Measurements from ENCODE around the gene CCL3.
"Not testable (repeated sequence)": the region's sequence is repeated elsewhere in the genome, so short reads cannot be mapped to it uniquely, and the experiment has no call there.

- TF ChIP-seq, protein P1, sequence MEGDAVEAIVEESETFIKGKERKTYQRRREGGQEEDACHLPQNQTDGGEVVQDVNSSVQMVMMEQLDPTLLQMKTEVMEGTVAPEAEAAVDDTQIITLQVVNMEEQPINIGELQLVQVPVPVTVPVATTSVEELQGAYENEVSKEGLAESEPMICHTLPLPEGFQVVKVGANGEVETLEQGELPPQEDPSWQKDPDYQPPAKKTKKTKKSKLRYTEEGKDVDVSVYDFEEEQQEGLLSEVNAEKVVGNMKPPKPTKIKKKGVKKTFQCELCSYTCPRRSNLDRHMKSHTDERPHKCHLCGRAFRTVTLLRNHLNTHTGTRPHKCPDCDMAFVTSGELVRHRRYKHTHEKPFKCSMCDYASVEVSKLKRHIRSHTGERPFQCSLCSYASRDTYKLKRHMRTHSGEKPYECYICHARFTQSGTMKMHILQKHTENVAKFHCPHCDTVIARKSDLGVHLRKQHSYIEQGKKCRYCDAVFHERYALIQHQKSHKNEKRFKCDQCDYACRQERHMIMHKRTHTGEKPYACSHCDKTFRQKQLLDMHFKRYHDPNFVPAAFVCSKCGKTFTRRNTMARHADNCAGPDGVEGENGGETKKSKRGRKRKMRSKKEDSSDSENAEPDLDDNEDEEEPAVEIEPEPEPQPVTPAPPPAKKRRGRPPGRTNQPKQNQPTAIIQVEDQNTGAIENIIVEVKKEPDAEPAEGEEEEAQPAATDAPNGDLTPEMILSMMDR (optimal IDR thresholded peaks at IDR 0.05 in 1 of 3, IDR thresholded peaks at IDR 0.05 in 1 of 3, conservative IDR thresholded peaks at IDR 0.05 in 1 of 3; ENCODE audit: extremely low read depth in 1 of 3, insufficient read depth in 2 of 3, low read length in 3 of 3) = not testable (repeated sequence)
- TF ChIP-seq EZH2 (IDR thresholded peaks at IDR 0.05; ENCODE audit: low read length) = not testable (repeated sequence)
Measured at GRCh38 chr17:36083691-36084090, 6.3 kb downstream of the CCL3 start.

Measured in keratinocyte (primary cell).